Neural progenitor cell (in vitro differentiated cells): ENCODE data around the gene MYL12A. TPM values are rescaled to one million over a fixed set of nuclear protein-coding genes. Genes with fewer than 3 reads are reported as not detected.

Experiments
- DNase-seq: peaks from one replicate; pipeline ENCODE4 v3.0.0-alpha.2; 2016; ENCODE audit warnings: low spot score
- H2AFZ ChIP-seq: fragments of 200-600 bp; sonication (generic); replicated peaks from 2 replicates; pipeline ENCODE4 v1.6.1; 2016; ENCODE audit warnings: antibody characterized with exemption
- H3F3A ChIP-seq: fragments of 200-600 bp; sonication (generic); 2 replicates; pipeline ENCODE4 v1.6.1; 2016; ENCODE audit warnings: antibody characterized with exemption, low read depth
- H3K27ac ChIP-seq: fragments of 200-600 bp; sonication (generic); 2 replicates; pipeline ENCODE4 v1.5.1; 2016; ENCODE audit warnings: mild to moderate bottlenecking
- H3K27me3 ChIP-seq: fragments of 200-600 bp; sonication (generic); 2 replicates; pipeline ENCODE4 v1.6.1; 2016; ENCODE audit warnings: mild to moderate bottlenecking, moderate library complexity
- H3K36me3 ChIP-seq: fragments of 200-600 bp; sonication (generic); 2 replicates; pipeline ENCODE4 v1.5.1; 2016
- H3K4me1 ChIP-seq: fragments of 200-600 bp; sonication (generic); 2 replicates; pipeline ENCODE4 v1.6.1; 2016; ENCODE audit warnings: mixed run types
- H3K4me2 ChIP-seq: fragments of 200-600 bp; sonication (generic); 2 replicates; pipeline ENCODE4 v1.6.1; 2016
- H3K4me3 ChIP-seq: fragments of 200-600 bp; sonication (generic); 2 replicates; pipeline ENCODE4 v1.5.1; 2016
- H3K79me2 ChIP-seq: fragments of 200-600 bp; sonication (generic); 2 replicates; pipeline ENCODE4 v1.6.1; 2016; ENCODE audit warnings: low read depth
- H3K9ac ChIP-seq: fragments of 200-600 bp; sonication (generic); 2 replicates; pipeline ENCODE4 v1.6.1; 2016
- H3K9me3 ChIP-seq: fragments of 200-600 bp; sonication (generic); 2 replicates; pipeline ENCODE4 v1.5.1; 2016; ENCODE audit warnings: low read depth
- H4K20me1 ChIP-seq: fragments of 200-600 bp; sonication (generic); 2 replicates; pipeline ENCODE4 v1.6.1; 2016; ENCODE audit warnings: low read depth
- H3K27ac Mint-ChIP-seq: 3 replicates; pipeline ENCODE4 v1.8.0; 2021; ENCODE audit warnings: mixed read lengths
- H3K27me3 Mint-ChIP-seq: 2 replicates; pipeline ENCODE4 v1.8.0; 2022; ENCODE audit warnings: low read depth, mild to moderate bottlenecking, inconsistent platforms, moderate library complexity, mixed read lengths; ENCODE audit not compliant: insufficient read depth
- H3K36me3 Mint-ChIP-seq: 3 replicates; pipeline ENCODE4 v1.8.0; 2021; ENCODE audit warnings: mixed read lengths
- H3K4me1 Mint-ChIP-seq: 3 replicates; pipeline ENCODE4 v1.8.0; 2021; ENCODE audit warnings: mixed read lengths
- H3K4me3 Mint-ChIP-seq: 3 replicates; pipeline ENCODE4 v1.8.0; 2021; ENCODE audit warnings: mild to moderate bottlenecking, moderate library complexity, mixed read lengths
- H3K9me3 Mint-ChIP-seq: 3 replicates; pipeline ENCODE4 v1.8.0; 2020; ENCODE audit warnings: mixed read lengths
- EZH2 ChIP-seq: fragments of 200-600 bp; sonication (generic); IDR thresholded peaks from 2 replicates; pipeline ENCODE4 v1.6.1; 2017; ENCODE audit warnings: antibody characterized with exemption, mild to moderate bottlenecking, moderate library complexity
- EZH2phosphoT487 ChIP-seq: fragments of 200-600 bp; sonication (generic); IDR thresholded peaks from 2 replicates; pipeline ENCODE4 v1.6.1; 2017; ENCODE audit warnings: antibody characterized with exemption
- total RNA-seq: library from RNA; depleted of rRNA; stranded (reverse); fragments of >200 nt; gene quantifications from 2 replicates; pipeline ENCODE4 v1.2.3, GENCODE V29; 2015; ENCODE audit warnings: low replicate concordance
- TF ChIP-seq, protein P1 (sequence below): fragments of 200-600 bp; sonication (generic); IDR thresholded peaks from 2 replicates; pipeline ENCODE4 v1.5.1; 2017; ENCODE audit warnings: antibody characterized with exemption, mild to moderate bottlenecking

Gene MYL12A
- total RNA-seq, 1 donor from 2014 or later, result 365 TPM

GRCh38 chr18:3281456-3282400, 34.1 kb downstream of the MYL12A start:
- Histone ChIP-seq H3K4me3 (no peak overlapping the region), H3K36me3 (peaks cover 4% of the 10 kb centered on the region), H3K9ac (no peak overlapping the region), H3K4me2 (no peak overlapping the region), H2AFZ (no peak overlapping the region), H3K27ac (no peak overlapping the region), H3F3A (peaks cover 22% of the 10 kb centered on the region), H3K27me3 (no peaks in the 10 kb centered on the region), H3K79me2 (no peaks in the 10 kb centered on the region), H3K9me3 (no peaks in the 10 kb centered on the region), H4K20me1 (no peaks in the 10 kb centered on the region), H3K4me1 (peaks cover 16% of the 10 kb centered on the region)
- peak; percentile 85 for DNase-seq
- H3K4me1 Mint-ChIP-seq, result peaks cover 27% of the 10 kb centered on the region
- TF ChIP-seq, protein P1, sequence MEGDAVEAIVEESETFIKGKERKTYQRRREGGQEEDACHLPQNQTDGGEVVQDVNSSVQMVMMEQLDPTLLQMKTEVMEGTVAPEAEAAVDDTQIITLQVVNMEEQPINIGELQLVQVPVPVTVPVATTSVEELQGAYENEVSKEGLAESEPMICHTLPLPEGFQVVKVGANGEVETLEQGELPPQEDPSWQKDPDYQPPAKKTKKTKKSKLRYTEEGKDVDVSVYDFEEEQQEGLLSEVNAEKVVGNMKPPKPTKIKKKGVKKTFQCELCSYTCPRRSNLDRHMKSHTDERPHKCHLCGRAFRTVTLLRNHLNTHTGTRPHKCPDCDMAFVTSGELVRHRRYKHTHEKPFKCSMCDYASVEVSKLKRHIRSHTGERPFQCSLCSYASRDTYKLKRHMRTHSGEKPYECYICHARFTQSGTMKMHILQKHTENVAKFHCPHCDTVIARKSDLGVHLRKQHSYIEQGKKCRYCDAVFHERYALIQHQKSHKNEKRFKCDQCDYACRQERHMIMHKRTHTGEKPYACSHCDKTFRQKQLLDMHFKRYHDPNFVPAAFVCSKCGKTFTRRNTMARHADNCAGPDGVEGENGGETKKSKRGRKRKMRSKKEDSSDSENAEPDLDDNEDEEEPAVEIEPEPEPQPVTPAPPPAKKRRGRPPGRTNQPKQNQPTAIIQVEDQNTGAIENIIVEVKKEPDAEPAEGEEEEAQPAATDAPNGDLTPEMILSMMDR, result peak; percentile 87
- TF ChIP-seq EZH2phosphoT487, result no peak
- peaks cover 6% of the 10 kb centered on the region for H3K9me3 Mint-ChIP-seq
- H3K4me3 Mint-ChIP-seq, result no peak overlapping the region
- peaks cover 2% of the 10 kb centered on the region for H3K27me3 Mint-ChIP-seq
- peaks cover 5% of the 10 kb centered on the region for H3K36me3 Mint-ChIP-seq
- H3K27ac Mint-ChIP-seq, result peak overlapping the region; percentile 65

DNA sequence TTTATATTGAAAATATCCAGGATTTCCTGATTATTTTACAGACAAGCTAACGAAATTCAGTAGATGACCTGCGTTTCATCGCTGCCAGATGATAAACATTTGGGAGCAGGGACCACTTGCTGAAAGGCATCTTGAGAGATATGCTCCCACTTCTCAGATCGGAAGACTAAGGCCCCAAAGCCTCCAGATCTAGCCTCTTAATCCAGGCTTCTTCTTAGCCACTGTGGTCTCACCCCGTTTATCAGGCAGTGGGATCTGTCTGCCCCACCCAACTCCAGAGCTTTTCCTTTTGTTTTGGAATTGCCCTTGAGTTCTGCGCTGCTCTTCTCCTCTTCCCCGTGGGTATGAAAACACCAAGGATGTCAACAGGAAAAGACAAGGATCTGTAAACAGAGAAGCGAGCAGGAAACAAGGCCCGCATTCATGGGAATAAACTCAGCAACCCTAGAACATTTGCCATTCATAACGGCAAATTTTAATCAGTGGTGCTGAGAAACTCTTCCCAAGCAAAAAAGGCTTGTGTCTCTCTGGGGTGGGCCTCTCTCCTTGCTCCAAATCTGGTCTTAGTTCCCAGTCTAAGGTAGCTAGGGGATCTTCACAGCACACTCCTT, 35.8 kb downstream of the MYL12A start:
- H3K9ac ChIP-seq, result no peak overlapping the region
- DNase-seq, result no peak

GRCh38 chr18:3283908-3284307, 36.3 kb downstream of the MYL12A start:
- H4K20me1 ChIP-seq, result no peaks in the 10 kb centered on the region
- no peaks in the 10 kb centered on the region for H3K36me3 ChIP-seq
- H3K4me1 Mint-ChIP-seq, result peaks cover 24% of the 10 kb centered on the region
- H3K9ac ChIP-seq, result no peak overlapping the region
- TF ChIP-seq, protein P1, result no peak
- no peak for TF ChIP-seq EZH2phosphoT487
- H3K27ac ChIP-seq, result no peak overlapping the region
- peaks cover 3% of the 10 kb centered on the region for H3K36me3 Mint-ChIP-seq
- DNase-seq, result peak; percentile 33
- no peak overlapping the region for H2AFZ ChIP-seq
- no peaks in the 10 kb centered on the region for H3K27me3 ChIP-seq
- peaks cover 11% of the 10 kb centered on the region for H3F3A ChIP-seq
- H3K27ac Mint-ChIP-seq, result no peak overlapping the region
- H3K4me2 ChIP-seq, result peak overlapping the region; percentile 21
- peaks cover 2% of the 10 kb centered on the region for H3K27me3 Mint-ChIP-seq
- peaks cover 16% of the 10 kb centered on the region for H3K4me1 ChIP-seq
- no peaks in the 10 kb centered on the region for H3K9me3 ChIP-seq
- H3K79me2 ChIP-seq, result no peaks in the 10 kb centered on the region
- H3K4me3 ChIP-seq, result no peak overlapping the region
- H3K9me3 Mint-ChIP-seq, result peaks cover 14% of the 10 kb centered on the region
- H3K4me3 Mint-ChIP-seq, result no peak overlapping the region

More for the DNA sequence above, 35.8 kb downstream of the MYL12A start:
- no peak for TF ChIP-seq EZH2
- TF ChIP-seq, protein P1, result no peak
- TF ChIP-seq EZH2phosphoT487, result no peak
- Mint-ChIP-seq H3K27ac (no peak overlapping the region), H3K27me3 (peaks cover 2% of the 10 kb centered on the region), H3K4me3 (peak overlapping the region; percentile 4), H3K4me1 (peaks cover 24% of the 10 kb centered on the region), H3K9me3 (peaks cover 12% of the 10 kb centered on the region), H3K36me3 (peaks cover 2% of the 10 kb centered on the region)
- Histone ChIP-seq H3K27ac (no peak overlapping the region), H3F3A (peaks cover 16% of the 10 kb centered on the region), H3K79me2 (no peaks in the 10 kb centered on the region), H3K4me1 (peaks cover 16% of the 10 kb centered on the region), H3K4me3 (no peak overlapping the region), H3K9me3 (no peaks in the 10 kb centered on the region), H4K20me1 (no peaks in the 10 kb centered on the region), H3K36me3 (no peaks in the 10 kb centered on the region), H3K4me2 (no peak overlapping the region), H2AFZ (no peak overlapping the region), H3K27me3 (no peaks in the 10 kb centered on the region)
